Measurements from ENCODE around the gene PRPF6. TPM values are rescaled to one million over a fixed set of nuclear protein-coding genes. Genes with fewer than 3 reads are reported as not detected.

The PRPF6 gene
- total and polyA plus RNA-seq, 2 of the 13 experiments (the other 11 are each of a cell fraction or from before 2014, with no cell fraction given), result 63.7 to 101 TPM

DNA sequence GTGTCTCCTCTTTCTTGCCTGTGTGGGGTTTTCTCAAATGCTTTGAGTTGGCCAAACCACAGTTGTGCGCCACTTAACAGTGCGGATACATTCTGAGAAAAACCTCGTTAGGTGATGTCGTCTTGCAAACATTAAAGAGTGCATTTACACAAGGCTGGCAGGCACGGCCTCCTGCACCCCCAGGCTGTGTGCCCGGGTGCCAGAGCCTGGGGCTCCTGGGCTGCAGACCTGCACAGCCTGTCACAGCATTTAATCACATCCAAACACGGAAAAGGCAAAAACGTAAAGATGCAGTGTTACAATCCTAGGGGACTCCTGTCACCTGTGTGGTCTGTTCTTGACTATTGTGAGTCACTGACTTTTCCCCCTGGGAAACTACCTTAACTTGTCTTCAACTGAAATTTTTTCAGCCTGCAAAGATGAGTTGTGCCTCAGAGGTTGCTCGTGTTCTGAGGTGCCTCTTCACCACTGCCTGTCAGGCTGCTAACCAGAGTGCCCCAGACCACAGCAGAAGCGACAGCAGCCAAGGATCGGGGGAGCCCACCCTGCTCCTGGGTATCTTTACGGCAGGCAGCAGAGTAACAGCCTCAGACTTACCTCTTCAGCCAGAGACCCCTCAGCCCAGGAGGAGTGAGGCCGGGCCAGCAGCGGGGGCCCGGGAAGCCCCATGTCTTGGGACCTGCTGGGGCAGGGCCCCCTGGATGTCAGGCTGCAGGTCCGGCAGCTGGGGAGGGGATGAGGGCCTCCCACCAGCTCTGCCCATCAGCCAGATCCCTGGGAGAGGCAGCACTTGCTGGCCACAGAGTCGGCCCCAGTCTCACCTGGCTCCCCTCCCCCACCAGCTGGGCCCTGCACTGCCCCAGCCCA lies 54.4 kb downstream of the PRPF6 start (continued):
- TF ChIP-seq, protein P1, sequence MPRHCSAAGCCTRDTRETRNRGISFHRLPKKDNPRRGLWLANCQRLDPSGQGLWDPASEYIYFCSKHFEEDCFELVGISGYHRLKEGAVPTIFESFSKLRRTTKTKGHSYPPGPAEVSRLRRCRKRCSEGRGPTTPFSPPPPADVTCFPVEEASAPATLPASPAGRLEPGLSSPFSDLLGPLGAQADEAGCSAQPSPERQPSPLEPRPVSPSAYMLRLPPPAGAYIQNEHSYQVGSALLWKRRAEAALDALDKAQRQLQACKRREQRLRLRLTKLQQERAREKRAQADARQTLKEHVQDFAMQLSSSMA (CRISPR knock-in tag; IDR thresholded peaks at IDR 0.05), result no peak
- TF ChIP-seq ATAD3A (CRISPR knock-in tag; IDR thresholded peaks at IDR 0.05), result no peak
- peak; percentile 62; the same call in 1 of the 2 replicates for TF ChIP-seq ZSCAN21 (CRISPR knock-in tag; IDR thresholded peaks at IDR 0.05; ENCODE audit: borderline replicate concordance)
- TF ChIP-seq ZNF460 (CRISPR knock-in tag; IDR thresholded peaks at IDR 0.05; ENCODE audit: borderline replicate concordance), result peak; percentile 11; the same call in 1 of the 2 replicates
- TF ChIP-seq ZNF33B (CRISPR knock-in tag; IDR thresholded peaks at IDR 0.05), result peak; percentile 18
- no peak for TF ChIP-seq BRD4 (CRISPR knock-in tag; IDR thresholded peaks at IDR 0.05)
- TF ChIP-seq THAP11 (CRISPR knock-in tag; IDR thresholded peaks at IDR 0.05), result no peak
- TF ChIP-seq, protein P2, sequence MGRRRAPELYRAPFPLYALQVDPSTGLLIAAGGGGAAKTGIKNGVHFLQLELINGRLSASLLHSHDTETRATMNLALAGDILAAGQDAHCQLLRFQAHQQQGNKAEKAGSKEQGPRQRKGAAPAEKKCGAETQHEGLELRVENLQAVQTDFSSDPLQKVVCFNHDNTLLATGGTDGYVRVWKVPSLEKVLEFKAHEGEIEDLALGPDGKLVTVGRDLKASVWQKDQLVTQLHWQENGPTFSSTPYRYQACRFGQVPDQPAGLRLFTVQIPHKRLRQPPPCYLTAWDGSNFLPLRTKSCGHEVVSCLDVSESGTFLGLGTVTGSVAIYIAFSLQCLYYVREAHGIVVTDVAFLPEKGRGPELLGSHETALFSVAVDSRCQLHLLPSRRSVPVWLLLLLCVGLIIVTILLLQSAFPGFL (CRISPR knock-in tag; IDR thresholded peaks at IDR 0.05), result no peak
- TF ChIP-seq, protein P3, sequence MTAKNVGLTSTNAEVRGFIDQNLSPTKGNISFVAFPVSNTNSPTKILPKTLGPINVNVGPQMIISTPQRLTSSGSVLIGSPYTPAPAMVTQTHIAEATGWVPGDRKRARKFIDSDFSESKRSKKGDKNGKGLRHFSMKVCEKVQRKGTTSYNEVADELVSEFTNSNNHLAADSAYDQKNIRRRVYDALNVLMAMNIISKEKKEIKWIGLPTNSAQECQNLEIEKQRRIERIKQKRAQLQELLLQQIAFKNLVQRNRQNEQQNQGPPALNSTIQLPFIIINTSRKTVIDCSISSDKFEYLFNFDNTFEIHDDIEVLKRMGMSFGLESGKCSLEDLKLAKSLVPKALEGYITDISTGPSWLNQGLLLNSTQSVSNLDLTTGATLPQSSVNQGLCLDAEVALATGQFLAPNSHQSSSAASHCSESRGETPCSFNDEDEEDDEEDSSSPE (CRISPR knock-in tag; IDR thresholded peaks at IDR 0.05), result no peak
- no peak for TF ChIP-seq CHD2 (IDR thresholded peaks at IDR 0.05; ENCODE audit: low read depth, low read length)
- no peak for TF ChIP-seq NR3C1 (CRISPR knock-in tag; IDR thresholded peaks at IDR 0.05)
- no peak for TF ChIP-seq RFX5 (IDR thresholded peaks at IDR 0.05; ENCODE audit: low read depth, low read length)
- TF ChIP-seq FLYWCH1 (CRISPR knock-in tag; IDR thresholded peaks at IDR 0.05), result no peak
- TF ChIP-seq ZFP37 (CRISPR knock-in tag; IDR thresholded peaks at IDR 0.05; ENCODE audit: borderline replicate concordance), result no peak
- TF ChIP-seq, protein P4, sequence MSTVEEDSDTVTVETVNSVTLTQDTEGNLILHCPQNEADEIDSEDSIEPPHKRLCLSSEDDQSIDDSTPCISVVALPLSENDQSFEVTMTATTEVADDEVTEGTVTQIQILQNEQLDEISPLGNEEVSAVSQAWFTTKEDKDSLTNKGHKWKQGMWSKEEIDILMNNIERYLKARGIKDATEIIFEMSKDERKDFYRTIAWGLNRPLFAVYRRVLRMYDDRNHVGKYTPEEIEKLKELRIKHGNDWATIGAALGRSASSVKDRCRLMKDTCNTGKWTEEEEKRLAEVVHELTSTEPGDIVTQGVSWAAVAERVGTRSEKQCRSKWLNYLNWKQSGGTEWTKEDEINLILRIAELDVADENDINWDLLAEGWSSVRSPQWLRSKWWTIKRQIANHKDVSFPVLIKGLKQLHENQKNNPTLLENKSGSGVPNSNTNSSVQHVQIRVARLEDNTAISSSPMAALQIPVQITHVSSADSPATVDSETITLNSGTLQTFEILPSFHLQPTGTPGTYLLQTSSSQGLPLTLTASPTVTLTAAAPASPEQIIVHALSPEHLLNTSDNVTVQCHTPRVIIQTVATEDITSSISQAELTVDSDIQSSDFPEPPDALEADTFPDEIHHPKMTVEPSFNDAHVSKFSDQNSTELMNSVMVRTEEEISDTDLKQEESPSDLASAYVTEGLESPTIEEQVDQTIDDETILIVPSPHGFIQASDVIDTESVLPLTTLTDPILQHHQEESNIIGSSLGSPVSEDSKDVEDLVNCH (CRISPR knock-in tag; IDR thresholded peaks at IDR 0.05), result no peak
- TF ChIP-seq ZNF782 (CRISPR knock-in tag; IDR thresholded peaks at IDR 0.05; ENCODE audit: borderline replicate concordance), result peak; percentile 26; the same call in 1 of the 2 replicates
- no peak for TF ChIP-seq U2AF2 (IDR thresholded peaks at IDR 0.05; ENCODE audit: low read depth, low read length)
- TF ChIP-seq, protein P5, sequence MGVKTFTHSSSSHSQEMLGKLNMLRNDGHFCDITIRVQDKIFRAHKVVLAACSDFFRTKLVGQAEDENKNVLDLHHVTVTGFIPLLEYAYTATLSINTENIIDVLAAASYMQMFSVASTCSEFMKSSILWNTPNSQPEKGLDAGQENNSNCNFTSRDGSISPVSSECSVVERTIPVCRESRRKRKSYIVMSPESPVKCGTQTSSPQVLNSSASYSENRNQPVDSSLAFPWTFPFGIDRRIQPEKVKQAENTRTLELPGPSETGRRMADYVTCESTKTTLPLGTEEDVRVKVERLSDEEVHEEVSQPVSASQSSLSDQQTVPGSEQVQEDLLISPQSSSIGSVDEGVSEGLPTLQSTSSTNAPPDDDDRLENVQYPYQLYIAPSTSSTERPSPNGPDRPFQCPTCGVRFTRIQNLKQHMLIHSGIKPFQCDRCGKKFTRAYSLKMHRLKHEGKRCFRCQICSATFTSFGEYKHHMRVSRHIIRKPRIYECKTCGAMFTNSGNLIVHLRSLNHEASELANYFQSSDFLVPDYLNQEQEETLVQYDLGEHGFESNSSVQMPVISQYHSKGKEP (CRISPR knock-in tag; IDR thresholded peaks at IDR 0.05), result no peak

All from HepG2 (cell line).